Jurkat, Clone E6-1 (cell line): ENCODE results near the gene BIRC5.
"Not testable (repeated sequence)": the region's sequence is repeated elsewhere in the genome, so short reads cannot be mapped to it uniquely, and the experiment has no call there.

Experiments
- DNase-seq: peaks from one replicate; pipeline ENCODE4 v3.0.0-alpha.2; 2011; ENCODE audit warnings: low read depth, low spot score
- H3K4me3 ChIP-seq: 2 replicates; pipeline ENCODE4 v1.5.1; 2011; ENCODE audit warnings: mild to moderate bottlenecking, low read length, control low read depth, moderate library complexity

Gene BIRC5

DNA sequence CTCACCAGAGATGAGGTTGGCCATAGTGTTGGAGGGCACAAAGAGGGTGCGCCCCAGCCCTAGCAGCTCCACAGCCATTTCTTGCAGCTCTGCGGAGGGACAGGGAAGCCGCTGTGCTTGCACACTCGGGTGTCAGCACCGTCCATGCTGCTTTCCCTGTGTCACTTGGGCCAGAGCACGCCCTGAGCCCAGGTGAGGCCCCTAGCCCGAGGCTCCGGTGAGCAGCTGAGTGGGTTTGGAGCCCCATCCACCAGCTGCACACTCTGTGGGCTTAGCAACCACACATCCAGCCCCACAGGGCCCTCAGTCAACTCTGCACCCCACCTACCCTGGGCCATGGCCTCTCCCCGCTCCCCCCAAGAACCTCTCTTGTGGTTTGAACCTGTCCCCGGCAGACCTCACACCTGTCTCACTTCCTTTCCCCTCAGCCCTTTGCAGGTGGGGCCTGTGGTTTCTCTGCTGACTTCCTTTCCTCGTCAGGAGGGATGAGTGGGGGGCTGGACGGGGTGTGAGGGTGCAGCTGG, 38.1 kb downstream of the BIRC5 start:
- DNase-seq: peak; percentile 98
- H3K4me3 ChIP-seq: peak overlapping the region; percentile 27

DNA sequence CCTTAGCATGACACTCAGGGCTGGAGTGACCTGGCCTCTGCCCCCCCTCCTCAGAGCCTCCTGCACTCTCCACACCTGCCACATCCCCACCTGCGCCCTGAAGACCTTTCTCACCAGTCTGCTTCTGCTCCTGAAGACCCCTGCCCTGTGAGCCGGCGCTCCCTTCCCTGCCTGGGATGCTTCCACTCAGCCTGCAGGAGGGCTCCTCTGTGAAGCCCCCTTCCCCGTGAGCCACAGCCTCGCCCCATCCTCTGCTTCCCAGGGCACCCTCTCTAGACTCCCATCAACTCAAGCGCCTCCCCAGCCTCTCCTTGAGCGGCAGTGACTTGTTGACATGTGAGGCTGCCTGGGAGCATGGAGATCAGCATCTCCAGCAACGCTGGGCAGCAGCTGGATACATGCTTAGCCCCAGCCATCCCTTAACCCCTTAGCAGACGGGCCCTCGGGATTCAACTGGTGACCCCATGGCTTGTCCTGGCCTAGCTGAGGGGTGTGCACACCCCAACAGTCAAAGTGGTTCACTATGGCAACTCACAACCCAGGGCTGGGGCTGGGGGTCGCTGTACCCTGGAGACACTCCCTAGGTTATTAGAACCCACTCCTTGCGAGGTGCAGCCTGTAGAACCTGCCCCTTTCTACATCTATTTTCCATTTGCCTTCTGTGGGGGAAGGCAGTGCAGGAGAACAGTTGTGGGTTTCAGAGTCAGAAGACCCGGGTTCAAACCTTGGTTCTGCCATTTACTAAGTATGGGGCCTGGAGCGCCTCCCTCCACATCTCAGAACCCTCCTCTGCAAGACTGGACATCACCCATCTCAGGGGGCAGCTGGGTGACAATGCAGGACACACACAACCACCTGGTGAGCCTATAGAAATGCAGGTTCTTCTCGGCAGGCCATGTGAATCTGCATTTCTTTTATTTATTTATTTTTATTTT, 38.9 kb downstream of the BIRC5 start:
- H3K4me3 ChIP-seq: no peak overlapping the region
- peak; percentile 53 for DNase-seq

DNA sequence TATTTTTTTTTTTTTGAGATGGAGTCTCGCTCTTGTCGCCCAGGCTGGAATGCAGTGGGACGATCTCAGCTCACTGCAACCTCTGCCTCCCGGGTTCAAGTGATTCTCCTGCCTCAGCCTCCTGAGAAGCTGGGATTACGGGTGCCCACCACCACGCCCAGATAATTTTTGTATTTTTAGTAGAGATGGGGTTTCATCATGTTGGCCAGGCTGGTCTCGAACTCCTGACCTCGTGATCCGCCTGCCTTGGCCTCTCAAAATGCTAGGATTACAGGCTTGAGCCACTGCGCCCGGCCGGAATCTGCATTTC, 39.5 kb downstream of the BIRC5 start:
- H3K4me3 ChIP-seq: peak overlapping the region; percentile 74

DNA sequence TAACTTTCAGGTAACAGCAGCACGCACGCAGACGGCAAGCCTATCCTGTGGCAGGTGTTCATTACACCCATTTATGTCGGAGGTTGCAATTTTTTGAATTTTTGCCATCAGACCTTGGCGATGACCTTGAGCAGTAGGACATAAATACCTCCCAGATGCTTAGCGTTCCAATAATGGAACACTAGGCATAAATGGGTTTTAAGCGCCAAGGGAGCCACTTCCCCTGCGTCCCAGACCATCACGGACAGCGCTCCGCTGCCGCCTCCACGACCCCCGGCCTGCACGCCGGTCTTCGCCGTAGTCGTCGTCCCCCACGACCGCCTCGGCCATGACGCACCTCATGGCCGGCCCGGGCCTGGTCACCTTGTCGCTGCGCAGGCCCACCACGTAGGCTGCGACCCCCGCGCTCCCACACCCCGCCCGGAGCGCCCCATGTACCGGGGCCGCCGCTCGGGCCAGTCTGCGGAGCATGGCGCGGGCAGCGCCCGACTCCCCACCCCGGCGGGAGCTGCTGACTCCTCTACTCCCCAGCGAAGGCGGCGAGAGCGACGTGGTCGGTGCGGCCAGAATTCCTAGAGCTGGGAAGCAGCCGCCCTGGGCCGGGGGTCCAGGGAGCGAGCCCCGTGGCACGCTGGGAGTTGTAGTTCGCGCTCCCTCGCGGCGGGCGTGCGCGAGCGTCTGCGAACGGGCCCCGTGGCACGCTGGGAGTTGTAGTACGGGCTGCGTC, 40.1 kb downstream of the BIRC5 start:
- peak overlapping the region; percentile 74 for H3K4me3 ChIP-seq
- DNase-seq: peak; percentile 70

More for the DNA sequence above, 39.5 kb downstream of the BIRC5 start:
- not testable (repeated sequence) for DNase-seq

DNA sequence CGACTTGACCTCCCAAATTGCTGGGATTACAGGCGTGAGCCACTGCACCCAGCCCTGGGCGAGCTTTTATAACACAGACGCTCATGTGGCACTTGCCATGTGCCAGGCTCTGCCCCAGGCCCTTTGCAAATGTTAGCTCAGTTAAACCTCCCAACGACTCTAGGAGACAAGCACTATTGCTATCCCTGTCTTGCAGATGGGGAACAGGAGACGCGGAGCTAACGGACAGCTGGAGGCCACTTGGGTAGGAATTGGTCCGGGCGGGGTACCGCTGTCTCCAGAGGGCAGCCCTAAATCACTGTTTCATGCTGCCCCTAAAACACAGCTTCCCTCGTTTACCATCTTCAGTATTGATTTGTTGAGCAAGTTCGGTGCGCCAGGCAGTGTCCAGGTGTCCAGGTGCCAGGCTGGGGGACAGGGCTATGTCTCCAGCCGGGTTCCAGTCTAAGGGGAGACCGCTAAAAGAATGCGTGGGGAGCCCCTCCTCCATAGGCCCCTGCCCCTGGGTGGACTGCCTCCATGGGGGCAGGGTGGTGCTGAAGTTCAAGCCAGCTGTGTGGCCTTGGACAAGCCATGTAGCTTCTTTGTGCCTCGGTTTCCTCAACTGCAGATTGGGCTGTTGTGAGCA, 41.1 kb downstream of the BIRC5 start:
- H3K4me3 ChIP-seq: no peak overlapping the region
- DNase-seq: no peak

DNA sequence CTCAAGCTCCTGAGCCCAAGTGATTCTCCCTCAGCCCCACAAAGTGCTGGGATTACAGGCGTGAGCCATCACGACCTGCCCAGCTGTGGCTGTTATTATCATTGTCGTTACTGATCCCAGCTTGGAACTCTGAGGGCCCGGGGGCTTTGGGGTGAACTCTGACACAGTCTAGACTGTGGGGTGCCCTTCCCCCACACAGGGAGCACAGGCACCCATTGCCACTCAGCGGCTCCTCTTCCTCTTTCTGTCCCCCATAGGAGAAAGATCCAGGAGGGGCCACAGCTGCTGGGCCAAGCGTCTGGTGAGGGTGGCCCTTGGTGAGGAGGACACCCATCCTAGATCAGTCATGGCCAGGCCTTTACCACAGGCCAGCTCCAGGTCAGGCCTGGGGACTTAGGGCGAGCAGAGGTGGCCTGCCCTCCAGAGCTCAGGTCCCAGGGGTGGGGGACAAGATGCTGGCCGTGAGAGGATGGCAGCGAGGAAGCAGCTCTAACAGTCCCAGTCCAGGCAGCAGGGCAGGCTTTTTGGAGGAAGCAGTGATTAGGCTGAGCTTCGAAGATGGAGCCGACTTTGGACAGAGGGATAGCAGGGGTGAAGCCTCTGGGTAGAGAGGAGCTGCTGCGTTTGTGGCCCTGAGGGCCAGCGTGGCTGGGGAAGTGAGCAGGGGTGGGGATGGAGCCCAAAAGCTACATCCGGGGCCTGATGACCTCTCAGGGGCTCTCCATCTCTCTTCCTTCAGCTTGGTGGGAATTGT, 42.1 kb downstream of the BIRC5 start:
- no peak overlapping the region for H3K4me3 ChIP-seq
- DNase-seq: no peak

DNA sequence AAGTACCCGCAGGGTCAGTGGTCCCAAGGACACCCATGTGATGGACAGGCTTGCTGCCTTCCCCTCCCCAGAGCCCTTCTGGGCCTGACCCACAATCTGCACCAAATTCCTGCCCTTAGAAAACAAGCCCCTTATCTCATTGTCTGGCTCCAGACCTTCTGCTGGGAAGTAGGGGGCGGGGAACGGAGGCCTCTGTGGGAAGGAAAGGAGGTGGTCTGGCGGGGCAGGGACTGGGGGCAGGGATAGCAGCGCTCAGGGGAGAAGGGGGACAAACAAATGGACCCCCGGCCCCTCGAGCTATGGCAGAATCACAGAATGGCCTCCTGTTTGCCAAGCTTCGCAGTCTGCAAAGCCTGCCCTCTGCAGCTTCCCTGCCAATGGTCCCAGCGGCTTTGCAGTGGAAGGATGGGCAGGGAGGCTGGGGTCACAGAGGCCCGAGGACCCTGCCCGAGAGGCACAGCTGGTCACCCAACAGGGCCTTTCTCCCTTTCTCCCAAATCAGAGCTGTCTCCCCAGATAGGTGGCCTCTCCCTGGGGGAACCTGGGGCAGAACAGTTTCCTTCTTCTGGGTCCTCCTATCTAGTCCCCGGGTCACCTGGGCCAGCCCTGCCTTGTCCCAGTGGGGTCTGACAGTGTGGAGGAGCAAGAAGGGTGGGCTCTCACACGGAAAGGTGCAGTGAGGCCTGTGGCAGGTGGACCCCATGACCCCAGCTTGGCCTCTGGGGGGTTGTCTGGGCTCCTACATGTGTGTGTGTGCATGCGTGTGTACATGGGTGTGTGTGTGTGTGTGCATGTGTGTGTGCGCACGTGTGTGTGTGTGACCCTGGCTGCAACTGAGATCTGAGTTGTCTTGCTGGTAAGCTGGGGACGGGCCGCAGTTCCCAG, 42.9 kb downstream of the BIRC5 start:
- no peak for DNase-seq
- H3K4me3 ChIP-seq: no peak overlapping the region

DNA sequence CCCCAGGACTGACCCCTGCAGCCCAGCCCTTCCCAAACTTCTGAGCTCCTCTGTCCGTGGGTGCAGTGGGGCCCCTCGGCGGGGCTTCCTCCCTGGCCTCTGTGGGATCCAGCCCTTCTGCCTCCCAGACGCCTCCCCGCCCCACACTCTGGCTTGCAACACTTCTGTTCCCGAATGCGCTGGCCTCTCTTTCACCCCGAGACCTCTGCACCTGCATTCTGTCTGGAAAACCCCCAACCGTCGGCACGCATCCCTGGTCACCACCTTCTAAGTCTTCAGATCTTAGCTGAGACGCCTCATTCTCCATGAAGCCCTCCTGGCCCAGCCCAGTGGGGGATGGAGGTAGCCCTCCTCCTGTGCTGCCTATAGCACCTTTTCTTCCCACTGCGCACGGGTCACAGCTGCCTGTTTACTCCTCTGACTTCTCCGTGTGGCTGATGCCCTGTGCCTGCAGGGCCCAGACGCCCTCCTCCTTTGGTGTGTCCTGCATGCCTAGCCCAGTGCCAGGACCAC, 43.8 kb downstream of the BIRC5 start:
- H3K4me3 ChIP-seq: peak overlapping the region; percentile 25
- DNase-seq: no peak

DNA sequence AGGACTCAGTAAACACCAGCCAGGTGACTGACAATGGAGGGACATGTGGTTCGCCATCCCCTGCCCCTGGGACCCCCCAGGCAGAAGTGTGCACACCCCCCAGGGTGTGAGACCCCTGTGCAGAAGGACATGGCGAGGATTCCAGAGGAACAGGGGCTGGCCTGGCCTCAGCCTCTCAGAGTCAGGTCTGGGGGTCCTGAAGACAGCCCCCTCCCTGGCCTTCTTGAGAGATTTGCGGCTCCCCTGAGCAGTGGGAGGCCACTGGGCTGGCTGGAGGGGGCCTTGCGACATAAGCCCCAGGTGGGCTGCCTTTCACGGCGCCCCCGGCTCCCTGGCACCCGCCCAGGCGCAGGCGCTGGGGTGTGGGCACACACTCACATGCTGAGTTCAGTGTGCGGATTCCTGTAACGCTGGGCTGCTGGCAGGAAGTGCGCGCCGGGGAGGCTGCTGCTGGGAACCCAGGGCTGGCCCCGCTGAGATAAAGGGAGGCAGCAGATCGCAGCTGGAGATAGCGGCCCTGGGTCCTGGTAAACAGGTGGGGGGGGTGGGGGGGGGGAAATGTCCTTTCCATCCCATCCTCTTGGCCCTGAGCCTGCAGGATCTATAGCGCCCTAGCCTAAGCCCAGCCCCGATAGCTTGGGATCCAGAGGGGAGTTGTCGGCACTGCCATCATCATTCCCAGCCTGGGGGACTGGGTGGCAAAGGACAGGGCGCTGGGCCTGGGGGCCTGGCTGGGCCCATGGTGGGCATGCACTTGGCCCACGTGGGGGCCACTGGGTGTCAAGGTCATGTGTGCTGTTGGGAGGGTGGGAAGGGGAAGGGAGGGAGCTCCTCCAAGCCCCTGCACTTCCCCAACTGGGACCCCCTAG, 44.5 kb downstream of the BIRC5 start:
- H3K4me3 ChIP-seq: peak overlapping the region; percentile 41
- peak; percentile 84 for DNase-seq

DNA sequence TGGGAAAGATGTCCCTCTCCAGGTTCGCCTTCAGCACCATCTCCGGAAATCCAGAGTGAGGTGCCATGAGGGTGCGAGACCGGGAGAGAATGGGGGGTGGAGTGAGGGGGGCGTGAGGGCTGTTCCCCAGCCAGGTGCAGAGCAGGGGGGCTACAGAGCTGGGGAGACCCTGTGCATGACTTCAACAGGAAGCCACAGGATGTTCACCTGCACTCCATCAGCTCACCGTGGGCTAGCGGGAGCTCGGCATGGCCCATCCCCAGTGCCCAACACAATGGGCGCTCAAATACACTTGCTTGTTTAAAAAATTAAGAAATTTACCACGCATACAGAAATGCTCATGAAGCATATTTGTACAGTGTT, 45.1 kb downstream of the BIRC5 start:
- DNase-seq: no peak
- peak overlapping the region; percentile 41 for H3K4me3 ChIP-seq

DNA sequence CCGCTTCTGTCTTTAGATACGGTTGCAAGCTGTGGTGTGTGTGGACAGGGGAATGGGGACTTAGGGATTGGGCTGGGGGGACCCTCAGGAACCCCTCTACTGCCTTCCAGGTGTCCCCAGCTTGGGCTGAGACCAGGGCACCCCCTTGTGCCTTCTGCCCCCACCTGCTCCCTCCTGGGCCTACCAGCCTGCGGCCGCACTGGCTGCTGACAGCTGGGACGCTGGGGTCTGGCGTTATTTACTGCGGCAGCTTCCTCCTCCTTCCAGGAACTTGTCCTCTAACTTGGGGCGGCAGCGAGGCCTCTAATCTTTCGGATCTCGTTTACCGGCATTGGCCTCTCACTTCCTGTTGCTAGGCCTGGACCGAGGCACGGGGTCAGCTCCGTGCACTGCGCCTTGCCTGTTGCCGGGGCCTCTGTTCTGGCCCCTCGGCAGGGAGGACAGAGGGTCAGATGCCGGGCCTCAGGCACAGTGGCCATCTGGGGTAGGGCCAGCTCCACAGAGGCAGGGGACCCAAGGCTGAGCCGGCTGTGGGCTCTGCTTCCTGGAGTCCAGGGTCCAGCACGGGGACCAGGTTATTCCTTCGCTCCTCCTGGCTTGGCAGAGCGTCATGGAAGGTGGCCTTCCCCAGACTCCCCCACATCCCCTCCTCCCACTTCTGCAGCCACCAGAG, 49.1 kb downstream of the BIRC5 start:
- no peak for DNase-seq
- H3K4me3 ChIP-seq: no peak overlapping the region

DNA sequence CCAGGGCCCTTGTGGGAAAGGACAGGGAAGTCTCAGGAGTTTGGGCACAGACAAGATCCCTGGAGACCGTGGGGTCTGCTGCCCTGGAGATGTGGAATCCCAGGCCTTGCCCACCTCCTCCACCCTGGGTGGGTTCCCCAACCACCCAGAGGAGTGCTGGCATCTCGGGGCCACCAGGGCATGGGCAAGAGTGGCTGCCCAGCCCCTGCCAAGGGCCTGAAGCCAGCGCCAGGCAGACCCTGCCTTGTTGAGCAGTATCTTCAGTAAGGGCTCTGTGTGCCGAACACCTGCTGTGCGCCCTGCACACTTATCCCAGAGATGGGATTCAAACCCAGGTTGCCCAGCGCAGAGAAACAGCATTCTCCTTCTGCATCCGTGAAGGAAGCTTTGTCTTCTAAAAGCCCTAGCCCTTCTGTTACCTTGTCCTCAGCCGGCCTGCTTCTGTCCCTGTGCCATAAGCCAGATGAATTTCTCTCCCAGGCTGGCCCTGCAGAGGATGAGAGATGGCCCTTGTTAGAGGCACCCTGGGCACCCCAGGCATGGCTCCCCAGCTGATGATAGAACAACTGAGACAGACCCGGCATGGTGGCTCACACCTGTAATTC, 49.8 kb downstream of the BIRC5 start:
- no peak for DNase-seq
- H3K4me3 ChIP-seq: no peak overlapping the region

DNA sequence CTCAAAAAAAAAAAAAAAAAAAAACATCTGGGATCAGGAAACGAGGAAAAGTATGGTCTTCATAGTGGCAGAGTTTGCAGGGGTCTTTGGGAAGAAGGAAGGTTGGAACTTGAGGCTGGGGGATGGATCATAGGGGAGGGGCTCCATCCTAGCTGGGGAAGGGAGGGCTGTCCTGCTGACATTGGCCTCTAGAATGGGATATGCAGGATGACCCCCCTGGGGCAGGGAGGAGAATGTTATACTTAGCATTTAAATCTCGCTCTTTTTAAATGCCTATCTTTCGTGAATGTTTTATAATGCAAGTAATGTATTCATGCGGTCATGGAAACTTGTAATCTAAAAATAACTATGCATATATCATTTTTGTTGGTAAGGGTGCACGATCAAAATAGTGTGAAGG, 50.5 kb downstream of the BIRC5 start:
- no peak for DNase-seq
- no peak overlapping the region for H3K4me3 ChIP-seq

DNA sequence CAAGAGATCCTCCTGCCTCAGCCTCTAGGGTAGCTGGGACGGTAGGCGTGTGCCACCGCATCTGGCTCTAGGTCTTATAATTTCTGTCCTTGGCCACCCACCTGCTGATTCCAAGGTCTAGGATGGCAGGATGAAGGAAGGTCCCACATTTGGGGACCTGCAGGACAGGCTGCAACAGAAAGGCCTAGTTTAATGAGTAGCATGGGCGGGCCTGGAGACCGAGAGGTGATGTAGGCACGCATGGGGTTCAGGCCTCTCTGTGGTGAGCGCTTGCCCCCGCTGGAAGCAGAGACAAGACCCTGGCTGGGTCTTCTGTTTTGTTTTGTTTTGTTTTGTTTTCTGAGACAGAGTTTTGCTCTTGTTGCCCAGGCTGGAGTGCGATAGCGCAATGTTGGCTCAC, 51.1 kb downstream of the BIRC5 start:
- no peak overlapping the region for H3K4me3 ChIP-seq
- no peak for DNase-seq

DNA sequence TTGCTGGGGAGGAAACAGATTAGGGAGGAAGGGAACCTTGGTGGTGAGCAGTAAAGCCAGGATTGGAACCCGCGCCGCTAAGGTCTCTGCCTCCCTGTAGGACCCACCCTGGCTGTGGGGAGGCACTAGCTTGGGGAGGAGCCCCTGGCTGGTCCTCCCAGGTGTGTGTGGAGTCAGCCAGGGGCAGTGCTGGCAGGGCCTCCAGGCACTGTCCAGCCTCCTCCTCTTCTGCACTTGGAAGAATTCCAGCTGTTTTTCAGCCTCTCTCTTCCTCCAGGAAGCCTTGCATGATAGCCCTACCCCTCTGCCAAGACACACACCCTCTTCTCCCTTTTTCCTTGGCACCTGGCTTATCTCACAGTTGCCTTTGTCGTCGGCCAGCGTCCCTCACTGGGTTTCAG, 52.2 kb downstream of the BIRC5 start:
- no peak for DNase-seq
- H3K4me3 ChIP-seq: no peak overlapping the region

DNA sequence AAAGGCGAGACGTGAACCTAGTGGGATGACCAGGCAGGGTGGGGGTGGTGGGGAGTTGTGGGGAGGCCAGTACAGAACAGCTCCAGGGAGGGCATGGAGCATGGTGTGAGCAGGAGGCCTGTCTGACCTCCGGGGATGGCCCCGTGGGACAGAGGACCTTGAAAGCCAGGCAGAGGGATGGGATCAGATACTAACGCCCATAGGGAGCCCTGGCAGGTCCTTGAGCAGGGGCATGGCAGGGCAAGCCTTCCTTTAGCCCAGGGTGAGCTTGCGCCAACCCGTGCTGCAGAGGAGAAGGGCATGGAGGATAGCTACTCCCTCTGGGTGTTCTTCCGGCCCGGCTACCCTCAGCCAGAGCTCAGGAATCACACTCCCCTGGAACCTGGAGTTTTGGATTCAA, 52.7 kb downstream of the BIRC5 start:
- no peak overlapping the region for H3K4me3 ChIP-seq
- no peak for DNase-seq
